ENCODE measurements around the gene MYO5C.

MYO5C gene, protein sequence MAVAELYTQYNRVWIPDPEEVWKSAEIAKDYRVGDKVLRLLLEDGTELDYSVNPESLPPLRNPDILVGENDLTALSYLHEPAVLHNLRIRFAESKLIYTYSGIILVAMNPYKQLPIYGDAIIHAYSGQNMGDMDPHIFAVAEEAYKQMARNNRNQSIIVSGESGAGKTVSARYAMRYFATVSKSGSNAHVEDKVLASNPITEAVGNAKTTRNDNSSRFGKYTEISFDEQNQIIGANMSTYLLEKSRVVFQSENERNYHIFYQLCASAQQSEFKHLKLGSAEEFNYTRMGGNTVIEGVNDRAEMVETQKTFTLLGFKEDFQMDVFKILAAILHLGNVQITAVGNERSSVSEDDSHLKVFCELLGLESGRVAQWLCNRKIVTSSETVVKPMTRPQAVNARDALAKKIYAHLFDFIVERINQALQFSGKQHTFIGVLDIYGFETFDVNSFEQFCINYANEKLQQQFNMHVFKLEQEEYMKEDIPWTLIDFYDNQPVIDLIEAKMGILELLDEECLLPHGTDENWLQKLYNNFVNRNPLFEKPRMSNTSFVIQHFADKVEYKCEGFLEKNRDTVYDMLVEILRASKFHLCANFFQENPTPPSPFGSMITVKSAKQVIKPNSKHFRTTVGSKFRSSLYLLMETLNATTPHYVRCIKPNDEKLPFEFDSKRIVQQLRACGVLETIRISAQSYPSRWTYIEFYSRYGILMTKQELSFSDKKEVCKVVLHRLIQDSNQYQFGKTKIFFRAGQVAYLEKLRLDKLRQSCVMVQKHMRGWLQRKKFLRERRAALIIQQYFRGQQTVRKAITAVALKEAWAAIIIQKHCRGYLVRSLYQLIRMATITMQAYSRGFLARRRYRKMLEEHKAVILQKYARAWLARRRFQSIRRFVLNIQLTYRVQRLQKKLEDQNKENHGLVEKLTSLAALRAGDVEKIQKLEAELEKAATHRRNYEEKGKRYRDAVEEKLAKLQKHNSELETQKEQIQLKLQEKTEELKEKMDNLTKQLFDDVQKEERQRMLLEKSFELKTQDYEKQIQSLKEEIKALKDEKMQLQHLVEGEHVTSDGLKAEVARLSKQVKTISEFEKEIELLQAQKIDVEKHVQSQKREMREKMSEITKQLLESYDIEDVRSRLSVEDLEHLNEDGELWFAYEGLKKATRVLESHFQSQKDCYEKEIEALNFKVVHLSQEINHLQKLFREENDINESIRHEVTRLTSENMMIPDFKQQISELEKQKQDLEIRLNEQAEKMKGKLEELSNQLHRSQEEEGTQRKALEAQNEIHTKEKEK (N-terminal part only)

DNA sequence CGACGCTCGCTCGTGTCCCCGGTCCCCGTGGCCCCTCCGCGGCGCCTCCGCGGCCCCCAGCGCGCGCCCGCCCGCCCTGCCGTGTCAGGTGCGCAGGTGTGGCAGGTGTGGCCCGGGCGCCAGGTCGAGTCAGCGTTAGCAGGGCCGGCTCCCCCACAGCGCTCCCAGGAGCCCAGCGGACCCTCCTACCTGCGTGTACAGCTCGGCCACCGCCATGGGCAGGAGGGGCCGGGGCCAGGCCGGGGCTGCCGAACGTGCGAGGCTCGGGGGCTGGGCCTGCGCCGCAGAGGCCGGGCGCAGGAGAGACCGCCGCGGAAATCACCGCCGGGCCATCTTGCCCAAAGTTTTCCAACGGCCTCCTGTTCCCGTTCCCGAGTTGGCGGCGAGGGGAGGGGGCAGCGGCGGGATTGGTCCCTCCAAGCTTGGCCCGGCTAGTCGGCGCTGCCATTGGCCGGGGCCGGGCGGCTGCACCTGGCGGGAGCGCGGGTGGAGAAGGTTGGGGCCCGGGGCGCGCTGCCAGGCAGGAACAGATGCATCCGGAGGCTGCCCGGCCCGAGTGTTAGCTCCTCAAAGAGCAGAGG is at the start of gene MYO5C:
TSS of gene MYO5C (minus strand) at position 384 of the 581 bp plus-strand sequence. CDS start at position 216, 168 bp downstream.
- DNase-seq: no peak
- peak within 1 kb of the TSS; percentile 48 for H3K4me3 ChIP-seq (ENCODE audit: low read depth, low read length)
- TF ChIP-seq, protein P1, sequence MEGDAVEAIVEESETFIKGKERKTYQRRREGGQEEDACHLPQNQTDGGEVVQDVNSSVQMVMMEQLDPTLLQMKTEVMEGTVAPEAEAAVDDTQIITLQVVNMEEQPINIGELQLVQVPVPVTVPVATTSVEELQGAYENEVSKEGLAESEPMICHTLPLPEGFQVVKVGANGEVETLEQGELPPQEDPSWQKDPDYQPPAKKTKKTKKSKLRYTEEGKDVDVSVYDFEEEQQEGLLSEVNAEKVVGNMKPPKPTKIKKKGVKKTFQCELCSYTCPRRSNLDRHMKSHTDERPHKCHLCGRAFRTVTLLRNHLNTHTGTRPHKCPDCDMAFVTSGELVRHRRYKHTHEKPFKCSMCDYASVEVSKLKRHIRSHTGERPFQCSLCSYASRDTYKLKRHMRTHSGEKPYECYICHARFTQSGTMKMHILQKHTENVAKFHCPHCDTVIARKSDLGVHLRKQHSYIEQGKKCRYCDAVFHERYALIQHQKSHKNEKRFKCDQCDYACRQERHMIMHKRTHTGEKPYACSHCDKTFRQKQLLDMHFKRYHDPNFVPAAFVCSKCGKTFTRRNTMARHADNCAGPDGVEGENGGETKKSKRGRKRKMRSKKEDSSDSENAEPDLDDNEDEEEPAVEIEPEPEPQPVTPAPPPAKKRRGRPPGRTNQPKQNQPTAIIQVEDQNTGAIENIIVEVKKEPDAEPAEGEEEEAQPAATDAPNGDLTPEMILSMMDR (IDR thresholded peaks at IDR 0.05; ENCODE audit: low read depth, low read length, missing control alignments): no peak
- no peak within 1 kb of the TSS for H3K27ac ChIP-seq
- H3K27me3 ChIP-seq (replicated peaks): peaks cover 9% of the 10 kb centered on the region
- no peaks in the 10 kb centered on the region for H3K36me3 ChIP-seq (replicated peaks)
- in situ Hi-C loops (cut with HindIII; ENCODE audit: low pct_ligation_motif_present, low sequenced_read_pairs): no loop called here

DNA sequence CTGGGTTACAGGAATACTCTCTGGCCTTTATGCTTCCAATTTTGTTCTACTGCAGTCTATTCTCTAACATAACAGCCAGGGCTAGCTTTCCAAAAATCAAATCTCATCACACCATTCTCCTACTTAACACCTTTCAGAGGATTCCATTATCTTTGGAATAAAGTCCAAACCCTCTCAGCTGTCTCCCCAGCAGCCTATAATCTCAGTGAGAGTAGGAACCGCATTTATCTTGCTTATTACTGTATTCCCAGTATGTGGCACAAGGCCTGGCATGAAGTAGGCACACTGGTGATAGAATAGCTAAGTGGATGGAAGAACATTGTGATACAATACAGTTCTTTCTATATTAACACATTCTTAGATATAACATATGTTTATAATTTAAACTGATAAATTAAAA is 49.0 kb upstream of the MYO5C start:
- in situ Hi-C loops (cut with HindIII; ENCODE audit: low pct_ligation_motif_present, low sequenced_read_pairs): no loop called here
- peaks cover 2% of the 10 kb centered on the region for H3K36me3 ChIP-seq (replicated peaks)

DNA sequence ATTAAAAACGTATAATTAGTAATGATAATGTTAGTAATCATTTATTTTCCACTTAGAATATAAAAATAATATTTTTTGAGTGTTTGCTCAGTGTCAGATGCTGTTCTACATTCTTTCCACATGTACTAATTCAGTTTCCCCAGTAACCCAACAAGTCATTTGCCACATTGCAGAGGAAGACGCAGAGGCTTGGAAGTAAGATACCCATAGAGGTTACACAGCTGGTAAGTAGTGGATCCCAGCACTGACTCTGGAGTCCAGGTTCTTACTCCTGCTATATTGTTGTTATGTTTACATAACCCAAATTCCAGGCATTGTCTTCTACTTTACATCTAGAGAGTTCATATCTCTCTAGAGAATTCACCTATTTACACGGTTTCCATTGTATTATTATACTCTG is 48.2 kb upstream of the MYO5C start:
- TF ChIP-seq, protein P1 (IDR thresholded peaks at IDR 0.05; ENCODE audit: low read depth, low read length, missing control alignments): no peak
- H3K4me3 ChIP-seq (ENCODE audit: low read depth, low read length): no peak overlapping the region
- H3K27ac ChIP-seq: no peak overlapping the region
- H3K27me3 ChIP-seq (replicated peaks): no peaks in the 10 kb centered on the region
- peak; percentile 61 for DNase-seq
- in situ Hi-C loops (cut with HindIII; ENCODE audit: low pct_ligation_motif_present, low sequenced_read_pairs): no loop called here
- H3K36me3 ChIP-seq (replicated peaks): peaks cover 2% of the 10 kb centered on the region

More for the DNA sequence above, 49.0 kb upstream of the MYO5C start:
- H3K4me3 ChIP-seq (ENCODE audit: low read depth, low read length): no peak overlapping the region
- TF ChIP-seq, protein P1 (IDR thresholded peaks at IDR 0.05; ENCODE audit: low read depth, low read length, missing control alignments): no peak
- H3K27me3 ChIP-seq (replicated peaks): no peaks in the 10 kb centered on the region
- H3K27ac ChIP-seq: no peak overlapping the region
- DNase-seq: no peak

DNA sequence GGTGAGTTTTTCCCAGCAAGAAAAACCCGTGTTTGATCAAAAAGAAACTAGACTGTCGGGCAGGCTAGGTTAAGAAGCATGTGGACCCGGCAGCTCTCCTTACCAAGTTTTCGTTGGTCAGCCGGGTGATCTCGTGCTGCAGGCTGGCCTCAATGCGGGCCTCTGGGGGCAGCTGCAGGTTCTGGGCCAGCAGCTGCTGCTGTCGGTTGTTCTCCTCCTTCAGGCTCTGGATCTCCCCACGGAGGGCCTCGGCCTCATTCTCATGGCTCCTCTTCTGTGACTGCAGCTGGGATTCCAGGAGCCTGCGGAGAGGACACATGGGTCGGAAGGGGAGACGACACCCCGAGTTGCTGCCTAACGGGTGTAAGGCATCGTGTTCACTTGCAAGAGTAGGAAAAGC is 44.5 kb upstream of the MYO5C start:
- TF ChIP-seq, protein P1 (IDR thresholded peaks at IDR 0.05; ENCODE audit: low read depth, low read length, missing control alignments): no peak
- Histone ChIP-seq H3K27me3 (replicated peaks) (no peaks in the 10 kb centered on the region), H3K27ac (no peak overlapping the region), H3K4me3 (ENCODE audit: low read depth, low read length) (no peak overlapping the region), H3K36me3 (replicated peaks) (peaks cover 2% of the 10 kb centered on the region)
- no peak for DNase-seq
- in situ Hi-C loops (cut with HindIII; ENCODE audit: low pct_ligation_motif_present, low sequenced_read_pairs): no loop called here

DNA sequence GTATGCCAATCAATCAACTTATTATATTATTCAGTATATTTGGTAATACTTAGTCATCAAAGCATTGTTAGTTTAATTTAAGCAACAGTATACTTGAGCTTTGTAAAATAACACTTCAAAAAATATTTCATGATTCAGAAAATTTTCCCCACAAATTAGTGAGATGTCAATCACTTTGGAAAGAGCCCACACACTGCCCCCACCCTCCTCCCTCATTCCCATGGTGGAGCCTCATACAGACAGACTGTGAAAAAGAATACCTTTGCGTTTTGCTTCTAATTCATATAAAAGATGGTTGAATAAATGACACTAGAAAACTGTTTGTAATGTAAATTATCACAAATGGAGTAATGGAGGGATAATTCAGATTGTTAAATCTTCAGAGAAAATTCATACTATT is 43.3 kb upstream of the MYO5C start:
- H3K36me3 ChIP-seq (replicated peaks): peaks cover 2% of the 10 kb centered on the region
- no peak for DNase-seq
- H3K27ac ChIP-seq: no peak overlapping the region
- H3K4me3 ChIP-seq (ENCODE audit: low read depth, low read length): no peak overlapping the region
- H3K27me3 ChIP-seq (replicated peaks): no peaks in the 10 kb centered on the region
- in situ Hi-C loops (cut with HindIII; ENCODE audit: low pct_ligation_motif_present, low sequenced_read_pairs): no loop called here
- TF ChIP-seq, protein P1 (IDR thresholded peaks at IDR 0.05; ENCODE audit: low read depth, low read length, missing control alignments): no peak

Data from brain microvascular endothelial cell (primary cell).